Effector CD8-positive, alpha-beta T cell (primary cell): ENCODE data around the gene ENGASE.
A peak's percentile ranks its signal among the peaks of the same experiment; 100 is the strongest.
"Not testable (repeated sequence)": the region's sequence is repeated elsewhere in the genome, so short reads cannot be mapped to it uniquely, and the experiment has no call there.

Source experiments
- DNase-seq: peaks from one replicate; lab custom pipeline; 2025; lab: John Stamatoyannopoulos, UW
- total RNA-seq, 4 experiments: gene quantifications; one replicate each; lab custom pipeline; 2026; lab: John Stamatoyannopoulos, UW

ENGASE gene
- total RNA-seq, result 44.5 to 119 (median 87.4) reads per million in 4 experiments

GRCh38 chr17:79074649-79075445 is at the start of gene ENGASE:
Gene ENGASE (plus strand): TSS chr17:79074824. CDS start chr17:79074945, 121 bp downstream.
- DNase-seq, result peak; percentile 88

GRCh38 chr17:79024901-79025737 is 49.5 kb upstream of the ENGASE start:
- DNase-seq, result no peak

GRCh38 chr17:79026376-79027273 is 48.0 kb upstream of the ENGASE start:
- DNase-seq, result no peak

- no peak for DNase-seq
These were observed 47.2 kb upstream of the ENGASE start for GRCh38 chr17:79027274-79027924.

GRCh38 chr17:79027925-79028491 is 46.6 kb upstream of the ENGASE start:
- DNase-seq, result no peak

GRCh38 chr17:79028496-79029326 is 45.9 kb upstream of the ENGASE start:
- no peak for DNase-seq

GRCh38 chr17:79029327-79030009 is 45.2 kb upstream of the ENGASE start:
- DNase-seq, result no peak

- DNase-seq, result not testable (repeated sequence)
These were observed 44.0 kb upstream of the ENGASE start for GRCh38 chr17:79030636-79031035.

GRCh38 chr17:79031996-79032875 is 42.4 kb upstream of the ENGASE start:
- DNase-seq, result no peak

- DNase-seq, result no peak
These were observed 41.5 kb upstream of the ENGASE start for GRCh38 chr17:79033046-79033616.

GRCh38 chr17:79033741-79034501 is 40.7 kb upstream of the ENGASE start:
- no peak for DNase-seq

GRCh38 chr17:79034931-79035485 is 39.6 kb upstream of the ENGASE start:
- DNase-seq, result no peak

GRCh38 chr17:79035686-79036085 is 38.9 kb upstream of the ENGASE start:
- no peak for DNase-seq

GRCh38 chr17:79036181-79036580 is 38.4 kb upstream of the ENGASE start:
- DNase-seq, result no peak

GRCh38 chr17:79036596-79036995 is 38.0 kb upstream of the ENGASE start:
- DNase-seq, result no peak

- DNase-seq, result no peak
These were observed 36.0 kb upstream of the ENGASE start for GRCh38 chr17:79038545-79039135.

GRCh38 chr17:79039171-79039570 is 35.5 kb upstream of the ENGASE start:
- no peak for DNase-seq
